GM12878 (cell line): ENCODE measurements around the gene OR10Z1. TPM values are rescaled to one million over a fixed set of nuclear protein-coding genes. Genes with fewer than 3 reads are reported as not detected.
A peak's percentile ranks its signal among the peaks of the same experiment; 100 is the strongest.

Source experiments
- ATAC-seq: fragments of 200-7000 bp; cut with Tn5 transposase; 3 replicates; pipeline ENCODE4 v1.9.1; 2020; ENCODE audit warnings: mild to moderate bottlenecking, moderate library complexity
- BruUV-seq: library from RNA; stranded (reverse); fragments of 400-500 nt; replicated peaks from 2 replicates; lab custom pipeline; 2021; lab: Mats Ljungman, UMichigan
- CTCF ChIA-PET: fragments of 300-600 bp; sonication (Branson Sonifier 250); formaldehyde crosslinking; extraction: SDS; loops from one replicate; lab custom pipeline; 2021; ENCODE audit warnings: inconsistent platforms; lab: Yijun Ruan, JAX
- POLR2A ChIA-PET: fragments of 350-600 bp; formaldehyde crosslinking; extraction: SDS; loops from one replicate; lab custom pipeline; 2021; ENCODE audit warnings: inconsistent platforms; lab: Charles Lee
- RAD21 ChIA-PET: fragments of 300-600 bp; sonication (Branson Sonifier 250); formaldehyde crosslinking; loops from one replicate; lab custom pipeline; 2023; ENCODE audit warnings: antibody characterized with exemption; ENCODE audit not compliant: unreplicated experiment; lab: Charles Lee
- SMC1A ChIA-PET: fragments of 300-600 bp; sonication (Branson Sonifier 250); formaldehyde crosslinking; loops from one replicate; lab custom pipeline; 2023; ENCODE audit not compliant: unreplicated experiment, uncharacterized antibody; lab: Charles Lee
- DNase-seq: peaks from one replicate; pipeline ENCODE4 v3.0.0-alpha.2; 2011; ENCODE audit warnings: low read depth, low spot score
- FAIRE-seq: peaks from 3 replicates; lab custom pipeline; 2011; peaks lifted over from hg19 to GRCh38; lab: Jason Lieb, UNC
- H2AFZ ChIP-seq: 2 replicates; pipeline ENCODE4 v1.6.0; 2011; ENCODE audit warnings: low read depth, low read length, control low read depth; ENCODE audit not compliant: control insufficient read depth
- H3K27ac ChIP-seq: 2 replicates; pipeline ENCODE4 v1.5.1; 2011; ENCODE audit warnings: control low read depth; ENCODE audit not compliant: control insufficient read depth, insufficient read depth
- H3K27me3 ChIP-seq, 2 experiments: replicated peaks in 1 of 2; 2 replicates each; pipeline versions ENCODE4 v1.6.0 to v1.6.1; 2011; ENCODE audit warnings: low read length in 1 of 2; ENCODE audit not compliant: control insufficient read depth in 2 of 2, insufficient read depth in 2 of 2
- H3K36me3 ChIP-seq, 2 experiments: 2 replicates each; pipeline ENCODE4 v1.5.1; 2011; ENCODE audit warnings: low read length in 1 of 2; ENCODE audit not compliant: control insufficient read depth in 2 of 2, insufficient read depth in 2 of 2
- H3K4me1 ChIP-seq: 2 replicates; pipeline ENCODE4 v1.6.1; 2011; ENCODE audit warnings: mild to moderate bottlenecking, low read length, moderate library complexity, mixed read lengths; ENCODE audit not compliant: control insufficient read depth, insufficient read depth
- H3K4me2 ChIP-seq: 2 replicates; pipeline ENCODE4 v1.6.0; 2011; ENCODE audit warnings: control low read depth; ENCODE audit not compliant: control insufficient read depth, insufficient read depth
- H3K4me3 ChIP-seq: fragments of 200-600 bp; sonication (generic); 2 replicates; pipeline ENCODE4 v1.5.1; 2016
- H3K79me2 ChIP-seq: 2 replicates; pipeline ENCODE4 v1.6.0; 2011; ENCODE audit warnings: low read length; ENCODE audit not compliant: control insufficient read depth, insufficient read depth
- H3K9ac ChIP-seq: 2 replicates; pipeline ENCODE4 v1.8.0; 2011; ENCODE audit warnings: low read length, control low read depth, mixed read lengths; ENCODE audit not compliant: control insufficient read depth, insufficient read depth
- H3K9me3 ChIP-seq: replicated peaks from 3 replicates; pipeline ENCODE4 v1.5.1; 2011; ENCODE audit warnings: mild to moderate bottlenecking, low read length; ENCODE audit not compliant: control insufficient read depth, insufficient read depth
- H4K20me1 ChIP-seq: 2 replicates; pipeline ENCODE4 v1.6.0; 2011; ENCODE audit not compliant: control insufficient read depth, insufficient read depth
- HDGF ChIP-seq: fragments of 450-650 bp; IDR thresholded peaks from 2 replicates; pipeline ENCODE4 v1.6.1; 2016; ENCODE audit warnings: antibody characterized with exemption
- PAX5 ChIP-seq: IDR thresholded peaks from 2 replicates; pipeline ENCODE4 v1.6.1; 2011; ENCODE audit warnings: low read depth, low read length, borderline replicate concordance
- RAD21 ChIP-seq: IDR thresholded peaks from 2 replicates; pipeline ENCODE4 v1.6.1; 2011; ENCODE audit warnings: mild to moderate bottlenecking, low read depth, low read length, moderate library complexity; ENCODE audit not compliant: insufficient read depth
- SPI1 ChIP-seq: IDR thresholded peaks from 2 replicates; pipeline ENCODE4 v1.6.1; 2011; ENCODE audit warnings: low read depth, mild to moderate bottlenecking, low read length, moderate library complexity, borderline replicate concordance; ENCODE audit not compliant: insufficient read depth
- WGBS: methylation state at CpG from one replicate; pipeline ENCODE4 v1.1.6; 2016; ENCODE audit warnings: low lambda C conversion rate; ENCODE audit not compliant: insufficient replicate concordance, insufficient coverage; ENCODE audit errors: missing lambda C conversion rate; 5-methylcytosine and 5-hydroxymethylcytosine counted together
- in situ Hi-C: fragments of 300-500 bp; cut with MboI; formaldehyde crosslinking; loops from 9 replicates; pipeline ENCODE4 v1.14.3; 2018; ENCODE audit warnings: mixed read lengths
- intact Hi-C: fragments of 100-400 bp; cut with micrococcal nuclease; formaldehyde crosslinking; loops from one replicate; pipeline ENCODE4 v1.14.2; 2022; ENCODE audit not compliant: unreplicated experiment
- polyA plus RNA-seq, 11 experiments: library from polyadenylated mRNA; depleted of rRNA in 4 of 11; unstranded in 6 of 11; stranded (reverse) in 5 of 11; fragments of >200 nt; fragmentation: Nextera tagmentation in 4 of 11; fragmentation: Illumina TruSeq in 1 of 11; extraction: Ambion mirVana in 4 of 11; extraction: Trizol in 1 of 11; gene quantifications; 1 replicate in 1 of 11; 2 replicates in 10 of 11; pipeline versions ENCODE4 v1.2.1 to v1.2.3, GENCODE V29; 2011 to 2016; ENCODE audit warnings: inconsistent platforms in 2 of 11, missing spikeins in 2 of 11, low read depth in 1 of 11
- total RNA-seq, 4 experiments: library from RNA; depleted of rRNA in 3 of 4; stranded (reverse); fragments of >200 nt in 3 of 4; fragmentation: Illumina TruSeq in 1 of 4; extraction: Trizol in 1 of 4; gene quantifications; 2 replicates each; pipeline versions ENCODE4 v1.2.1 to v1.2.3, GENCODE V29; 2013 to 2021

The OR10Z1 gene
- total and polyA plus RNA-seq, 10 of the 15 experiments (the other 5 are each of a cell fraction or from before 2014, with no cell fraction given): not detected

GRCh38 chr1:158646465-158646864 is 41.4 kb downstream of the OR10Z1 start:
- intact Hi-C loops (no loop called here), in situ Hi-C loops (no loop called here)
- CTCF ChIA-PET: no interaction called here
- Histone ChIP-seq H3K9ac (no peak overlapping the region), H3K79me2 (no peaks in the 10 kb centered on the region), H3K4me1 (peaks cover 2% of the 10 kb centered on the region; the same call in 1 of the 2 replicates), H4K20me1 (no peaks in the 10 kb centered on the region), H3K4me2 (no peak overlapping the region), H3K9me3 (no peaks in the 10 kb centered on the region), H3K36me3 (no peaks in the 10 kb centered on the region), H3K27ac (no peak overlapping the region), H2AFZ (no peak overlapping the region; the same call in 1 of the 2 replicates), H3K4me3 (no peak overlapping the region), H3K27me3 (no peaks in the 10 kb centered on the region)
- WGBS: 53% methylated on average over 1 of the region's 1 CpG
- RAD21 ChIA-PET: interaction anchor here (1.3 kb wide), 1 partner anchor 185 kb away, joined by 3 read pairs; the partner anchor contains the start of gene MNDA
- FAIRE-seq (no peak), DNase-seq (no peak), ATAC-seq (peak; percentile 27; the same call in 2 of the 3 replicates)
- no peak for TF ChIP-seq PAX5
- TF ChIP-seq SPI1: 0 out of 2 replicates have a peak, but pooled peaks have one; percentile 8
- BruUV-seq: no TSS peak
- SMC1A ChIA-PET: interaction anchor here (1.3 kb wide), 1 partner anchor 14 kb away, joined by 3 read pairs; no protein-coding TSS in a partner anchor
- POLR2A ChIA-PET: no interaction called here

GRCh38 chr1:158649052-158649451 is 44.0 kb downstream of the OR10Z1 start:
- Histone ChIP-seq H3K9me3 (no peaks in the 10 kb centered on the region), H3K4me2 (no peak overlapping the region)
- ATAC-seq: peak; percentile 39; the same call in 2 of the 3 replicates
- FAIRE-seq: no peak
- POLR2A ChIA-PET: no interaction called here
- TF ChIP-seq HDGF (no peak), RAD21 (0 out of 2 replicates have a peak, but pooled peaks have one; percentile 21)
- TF ChIP-seq, all 136 proteins: peak for 1
- H3K27me3 ChIP-seq: no peaks in the 10 kb centered on the region
- H3K4me1 ChIP-seq: peaks cover 2% of the 10 kb centered on the region; the same call in 1 of the 2 replicates
- ChIA-PET RAD21 (interaction anchor here (0.9 to 1.4 kb wide), 4 partner anchors 142 to 445 kb away, joined by 3 to 5 read pairs (median 3); no protein-coding TSS in a partner anchor), CTCF (interaction anchor here (0.7 to 2.9 kb wide), 11 partner anchors 9 to 446 kb away, joined by 3 to 16 read pairs (median 3); no protein-coding TSS in a partner anchor), SMC1A (interaction anchor here (0.5 to 1.3 kb wide), 4 partner anchors 101 to 445 kb away, joined by 3 to 6 read pairs (median 4); no protein-coding TSS in a partner anchor)
- no TSS peak for BruUV-seq
- no peak overlapping the region for H3K27ac ChIP-seq
- in situ Hi-C loops (no loop called here), intact Hi-C loops (no loop called here)
- H2AFZ ChIP-seq: no peak overlapping the region
- H3K4me3 ChIP-seq: no peak overlapping the region
- H4K20me1 ChIP-seq: no peaks in the 10 kb centered on the region
- DNase-seq: no peak
- H3K79me2 ChIP-seq: no peaks in the 10 kb centered on the region
- no peak overlapping the region for H3K9ac ChIP-seq
- H3K36me3 ChIP-seq: no peaks in the 10 kb centered on the region
